HG03039 (cell line): ENCODE data around the gene NOC4L.
"Not testable (repeated sequence)": the region's sequence is repeated elsewhere in the genome, so short reads cannot be mapped to it uniquely, and the experiment has no call there.

Experiments used
- ATAC-seq: cut with Tn5 transposase; IDR thresholded peaks from one replicate; pipeline ENCODE4 v1.9.1; 2021; ENCODE audit warnings: mild to moderate bottlenecking, moderate library complexity; ENCODE audit not compliant: unreplicated experiment

Gene NOC4L

DNA sequence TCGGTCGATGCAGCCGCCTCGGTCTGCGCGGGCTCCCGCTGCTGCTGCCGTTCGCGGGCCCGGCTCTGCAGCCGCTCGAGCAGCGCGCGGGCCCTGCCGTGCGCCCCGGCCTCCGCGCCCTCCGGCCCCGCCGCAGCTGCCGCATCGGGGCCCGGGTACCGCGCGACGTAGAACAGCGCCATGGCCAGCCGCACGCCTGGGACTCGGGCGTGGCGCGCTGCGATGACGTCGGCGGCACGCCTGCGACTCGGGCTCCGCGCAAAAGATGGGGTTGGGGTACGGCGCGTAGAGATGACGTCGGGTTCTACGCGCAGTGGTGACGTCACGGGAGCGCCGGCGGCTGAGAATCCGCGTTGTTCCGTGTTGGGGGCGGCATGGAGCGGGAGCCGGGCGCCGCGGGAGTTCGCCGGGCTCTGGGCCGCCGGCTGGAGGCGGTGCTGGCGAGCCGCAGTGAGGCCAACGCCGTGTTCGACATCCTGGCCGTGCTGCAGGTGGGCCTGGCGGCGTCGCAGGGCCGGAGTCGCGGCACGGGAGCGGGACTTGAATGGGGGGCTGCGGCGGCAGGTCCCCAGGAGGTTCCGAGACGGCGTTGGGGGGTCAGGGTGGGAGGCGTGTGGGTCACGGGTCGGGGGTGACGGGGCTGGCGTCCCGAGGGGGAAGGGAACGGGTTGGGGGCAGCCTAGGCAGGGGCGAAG lies at the start of gene NOC4L, which contains the start of gene DDX51:
Gene NOC4L, plus strand, starts transcription at position 343 of the 695 bp plus-strand sequence. Its CDS starts 32 bp downstream, at position 375.
Gene DDX51, minus strand, starts transcription at position 205 of the 695 bp plus-strand sequence. Its CDS starts 23 bp downstream, at position 182.
- ATAC-seq, result peak; percentile 73

DNA sequence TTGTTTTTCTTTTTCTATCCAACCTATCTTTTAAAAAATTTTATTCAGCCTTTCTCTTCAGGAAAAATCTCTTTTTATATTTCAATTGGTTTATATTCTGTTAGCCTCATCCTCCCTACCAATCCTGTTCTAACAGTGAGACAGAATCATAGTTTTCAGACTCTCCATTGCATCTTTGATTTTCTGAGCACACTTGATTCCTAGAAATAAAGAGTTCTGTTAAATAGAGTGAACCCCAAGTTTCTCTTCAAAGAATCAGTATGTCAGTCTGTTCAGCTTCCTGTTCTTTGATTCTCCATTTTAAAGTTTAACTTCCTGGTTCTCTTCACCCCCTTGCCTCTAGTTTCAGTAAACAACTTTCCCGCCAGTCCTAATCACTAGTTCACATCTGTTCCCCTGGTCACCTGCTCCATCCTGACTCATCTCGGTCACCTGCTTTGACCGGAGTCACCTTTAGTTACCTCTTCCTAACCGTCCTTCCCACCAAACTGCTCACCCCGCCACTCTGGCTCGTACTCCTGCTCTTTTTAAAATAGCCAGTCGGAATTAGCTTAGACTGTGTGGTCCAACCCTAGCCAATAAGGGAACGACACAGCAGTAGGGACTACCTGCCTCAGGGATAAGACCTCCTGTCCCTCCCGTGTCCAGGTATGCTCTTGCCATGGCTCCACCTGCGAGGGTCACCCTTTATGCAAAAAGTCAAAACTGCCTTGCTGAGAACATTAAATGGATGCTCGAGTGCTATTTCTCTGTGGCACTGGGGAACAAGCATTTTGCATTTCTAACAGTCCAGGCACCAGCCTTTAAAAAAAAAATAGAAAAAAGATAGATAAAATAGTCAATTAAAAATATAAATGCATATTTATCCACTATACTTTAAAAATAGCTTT lies 48.5 kb upstream of the NOC4L start:
- no peak for ATAC-seq

DNA sequence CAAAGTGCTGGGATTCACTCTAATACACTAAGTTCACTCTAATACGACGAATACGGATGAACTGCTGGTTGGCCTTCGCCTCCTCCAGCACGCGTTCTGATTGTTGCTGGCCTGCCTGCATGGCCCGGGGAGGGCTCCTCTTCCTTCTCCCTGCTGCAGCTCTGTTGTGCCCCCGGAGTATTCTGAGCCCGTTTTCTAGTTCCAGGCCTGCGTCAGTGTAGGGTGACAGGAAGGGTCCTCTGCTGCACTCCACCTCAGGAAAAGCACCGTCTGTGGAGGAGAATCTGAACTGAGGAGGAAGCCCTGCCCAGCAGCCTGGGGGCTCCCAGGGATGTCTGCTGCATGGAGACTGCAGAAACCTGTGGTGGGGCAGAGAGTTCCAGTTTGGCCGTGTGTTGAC lies 44.5 kb upstream of the NOC4L start:
- no peak for ATAC-seq

DNA sequence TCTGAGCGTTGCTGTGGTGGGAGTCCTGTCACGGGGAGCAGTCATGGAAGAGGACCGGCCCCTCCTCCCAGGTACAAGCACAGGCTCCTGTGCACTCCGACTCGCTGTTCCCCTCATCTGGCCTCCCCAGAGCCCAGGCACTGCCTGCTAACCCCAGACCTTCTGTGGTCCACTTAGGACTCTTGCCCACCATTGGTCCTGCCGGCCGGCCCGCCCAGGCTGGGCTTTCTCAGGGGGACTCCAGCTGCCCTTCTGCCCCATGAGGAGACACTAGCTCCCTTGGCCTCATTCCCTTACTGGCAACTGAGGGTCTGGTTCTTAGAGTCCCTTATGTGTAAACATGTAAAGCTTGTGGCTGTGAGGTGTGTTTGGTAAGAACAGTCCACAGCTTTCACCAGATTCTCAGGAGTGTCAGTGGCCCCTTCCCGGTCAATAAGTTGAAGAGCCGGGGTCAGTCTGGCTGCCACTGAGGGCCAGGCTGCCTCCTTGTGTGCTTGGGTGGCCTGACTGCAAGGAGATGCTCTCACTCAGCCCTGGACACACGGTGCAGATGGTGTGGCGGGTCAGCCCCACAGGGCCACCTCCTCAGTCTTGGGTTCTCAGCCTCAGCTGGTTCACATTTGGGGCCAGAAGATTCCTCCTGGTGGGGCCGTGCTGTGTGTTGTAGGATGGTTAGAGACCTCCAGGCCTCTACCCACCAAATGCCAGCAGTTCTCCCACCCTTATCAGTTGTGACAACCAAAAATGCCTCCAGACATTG lies 43.8 kb upstream of the NOC4L start:
- ATAC-seq, result no peak

DNA sequence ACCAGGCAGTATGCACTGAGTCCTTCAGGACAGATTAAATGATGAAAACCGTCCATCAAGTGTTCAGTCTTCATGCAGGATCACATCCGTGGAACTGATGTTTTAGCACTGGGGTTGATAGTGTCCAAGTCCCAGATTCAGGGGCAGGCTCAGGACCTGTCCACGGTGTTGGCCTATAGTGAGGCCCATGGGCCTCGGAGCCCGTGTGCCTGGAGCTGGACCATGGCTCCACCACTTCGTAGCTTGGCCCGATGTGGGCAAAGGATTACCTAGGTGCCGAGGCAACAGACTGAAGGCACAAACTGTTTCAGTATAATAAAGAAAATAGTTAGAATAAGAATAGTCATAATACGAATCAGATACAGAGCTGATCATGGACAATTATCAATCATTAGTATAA lies 42.0 kb upstream of the NOC4L start:
- ATAC-seq, result no peak

DNA sequence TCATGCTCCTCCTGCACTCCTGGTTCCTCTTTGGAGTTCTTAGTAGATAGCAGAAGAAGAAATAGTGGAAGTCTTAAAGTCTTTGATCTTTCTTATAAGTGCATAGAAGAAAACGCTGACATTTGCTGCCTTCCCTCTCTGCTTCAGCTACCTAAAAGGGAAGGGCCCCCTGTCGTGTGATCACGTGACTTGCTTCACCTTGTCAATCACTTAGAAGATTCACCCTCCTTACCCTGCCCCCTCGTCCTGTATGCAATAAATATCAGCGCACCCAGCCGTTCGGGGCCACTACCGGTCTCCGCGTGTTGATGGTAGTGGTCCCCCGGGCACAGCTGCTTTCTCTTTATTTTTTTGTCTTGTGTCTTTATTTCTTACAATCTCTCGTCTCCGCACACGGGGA lies 41.2 kb upstream of the NOC4L start:
- ATAC-seq, result not testable (repeated sequence)

DNA sequence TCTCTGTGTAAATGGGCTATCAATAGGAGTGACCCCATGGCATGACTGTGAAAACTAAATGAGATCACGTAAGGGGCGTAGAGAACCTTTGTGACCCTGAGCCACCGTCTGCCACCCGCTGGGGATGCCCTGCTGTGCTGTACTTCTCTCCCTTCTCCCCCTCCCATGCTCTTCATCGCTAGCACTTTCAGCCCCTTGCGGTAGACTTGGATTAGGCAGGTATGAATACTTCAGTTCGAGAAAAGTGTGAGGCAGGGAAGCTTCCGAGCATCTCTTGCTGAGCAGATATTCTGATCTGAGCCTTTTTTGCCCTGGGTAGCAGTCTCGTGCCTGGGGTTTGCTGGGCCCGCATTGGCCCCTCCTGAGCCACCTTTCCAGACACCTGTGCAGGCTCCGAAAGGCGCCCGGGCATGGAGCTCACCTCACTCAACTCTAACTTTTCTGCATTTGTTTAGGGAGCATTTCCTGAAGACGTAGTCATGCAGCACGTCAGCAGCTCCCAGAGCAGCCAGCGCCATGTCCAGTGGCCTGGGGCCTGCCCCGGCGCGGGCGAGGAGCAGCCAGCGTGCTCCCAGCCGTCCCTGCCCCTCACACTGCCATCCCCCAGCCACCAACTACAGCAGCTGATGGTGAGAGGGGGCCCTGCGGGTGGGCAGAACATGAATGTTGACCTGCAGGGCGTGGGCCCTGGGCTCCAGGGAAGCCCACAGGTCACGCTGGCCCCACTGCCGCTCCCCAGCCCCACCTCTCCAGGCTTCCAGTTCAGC lies 40.5 kb upstream of the NOC4L start:
- no peak for ATAC-seq

DNA sequence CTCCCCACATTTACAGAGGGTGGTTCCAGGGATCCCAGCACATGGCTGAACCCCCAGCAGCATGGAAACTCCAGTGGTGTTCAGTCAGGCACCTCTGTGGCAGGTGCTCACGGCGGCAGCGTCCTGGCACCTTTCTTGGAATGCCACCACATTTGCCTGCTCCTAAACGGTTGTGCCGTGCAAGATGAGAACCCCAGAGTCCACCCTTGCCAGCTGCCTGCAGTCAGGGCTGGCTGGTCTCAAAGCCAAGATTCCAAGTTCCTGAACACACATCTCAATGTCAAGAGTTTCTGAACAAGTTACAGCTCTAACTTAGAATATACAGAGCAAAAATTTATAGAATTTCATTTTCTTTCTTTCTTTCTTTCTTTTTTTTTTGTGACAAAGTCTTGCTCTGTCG lies 38.8 kb upstream of the NOC4L start:
- no peak for ATAC-seq

DNA sequence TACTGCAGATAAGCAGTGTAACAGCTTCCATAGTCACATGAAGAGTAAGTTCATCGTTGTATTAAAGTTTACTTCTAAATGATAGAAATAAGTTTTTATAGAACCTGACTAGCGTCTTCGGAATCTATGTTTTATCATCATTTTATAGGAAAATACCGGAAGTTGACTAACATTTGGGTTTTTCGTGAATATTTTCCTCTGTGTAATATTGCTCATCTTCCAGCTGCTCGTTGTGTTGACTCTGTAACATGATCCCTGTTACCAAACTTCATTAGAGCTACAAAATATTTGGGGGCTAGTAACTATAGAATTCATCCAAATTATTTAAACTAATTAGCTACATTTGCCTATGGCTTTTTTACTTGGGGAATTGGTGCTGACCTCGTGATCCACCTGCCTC lies 37.3 kb upstream of the NOC4L start:
- no peak for ATAC-seq

DNA sequence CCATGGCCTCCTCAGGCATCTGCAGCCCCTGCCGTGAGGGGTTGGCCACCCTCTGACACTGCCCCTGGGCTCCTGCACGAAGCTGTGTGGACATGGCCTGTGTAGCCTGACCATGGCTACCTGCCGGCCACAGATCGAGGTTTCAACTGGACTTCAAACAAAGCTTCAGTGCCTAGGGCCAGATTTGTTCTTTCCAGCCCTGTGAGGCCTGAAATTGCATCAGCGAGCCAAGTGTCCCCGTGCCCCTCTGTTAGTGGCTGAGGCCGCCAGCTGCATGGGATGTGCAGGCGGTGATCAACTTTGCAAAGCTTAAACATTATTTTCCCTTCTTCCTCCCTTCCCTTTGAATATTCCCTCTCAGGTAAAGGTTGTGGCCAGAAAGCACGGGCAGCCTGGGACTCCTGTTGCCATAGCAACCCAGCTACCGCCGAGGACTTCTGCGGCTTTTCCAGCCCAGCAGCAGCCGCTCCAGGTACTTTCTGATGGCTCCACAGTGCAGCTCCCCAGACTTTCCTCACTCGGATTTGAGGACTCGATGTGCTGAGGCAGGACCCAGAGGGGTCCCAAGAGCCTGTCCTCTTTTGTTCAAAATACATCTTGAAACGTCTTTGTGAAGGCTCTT lies 35.9 kb upstream of the NOC4L start:
- ATAC-seq, result no peak

DNA sequence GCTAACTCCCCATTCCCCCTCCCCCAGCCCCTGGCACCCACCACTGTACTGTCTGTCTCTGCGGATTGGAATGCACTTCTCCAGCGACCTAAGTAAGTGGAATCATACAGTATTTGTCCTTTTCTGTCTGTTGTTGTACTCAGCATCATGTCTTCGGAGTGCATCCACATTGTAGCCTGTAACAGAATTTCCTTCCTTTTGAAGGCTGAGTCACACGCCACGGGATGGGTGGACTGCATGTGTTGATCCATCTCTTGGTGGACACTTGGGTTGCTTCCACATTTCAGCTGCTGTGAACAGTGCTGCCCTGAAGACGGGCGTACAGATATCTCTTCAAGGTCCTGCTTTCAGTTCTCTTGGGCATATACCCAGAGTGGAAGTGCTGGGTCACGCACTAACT lies 34.5 kb upstream of the NOC4L start:
- ATAC-seq, result no peak

DNA sequence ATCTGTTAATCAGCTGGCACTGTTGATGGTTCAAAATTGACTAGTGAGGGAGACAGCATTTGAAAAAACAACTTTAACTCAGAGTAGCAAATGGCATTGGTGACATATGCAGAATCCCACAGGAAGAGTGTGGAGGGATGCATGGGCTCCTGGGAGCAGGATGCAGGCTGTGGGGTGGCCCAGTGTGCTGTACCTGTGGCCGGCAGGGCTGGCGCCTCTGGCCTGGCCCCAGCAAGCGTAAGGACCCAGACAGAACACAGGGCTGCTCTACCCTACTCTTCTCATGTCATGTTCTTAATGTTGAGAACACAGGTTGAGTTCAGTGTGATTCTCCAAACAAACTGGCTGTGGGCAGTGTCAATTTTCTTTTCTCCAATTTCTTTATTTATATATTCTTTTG lies 33.6 kb upstream of the NOC4L start:
- no peak for ATAC-seq

DNA sequence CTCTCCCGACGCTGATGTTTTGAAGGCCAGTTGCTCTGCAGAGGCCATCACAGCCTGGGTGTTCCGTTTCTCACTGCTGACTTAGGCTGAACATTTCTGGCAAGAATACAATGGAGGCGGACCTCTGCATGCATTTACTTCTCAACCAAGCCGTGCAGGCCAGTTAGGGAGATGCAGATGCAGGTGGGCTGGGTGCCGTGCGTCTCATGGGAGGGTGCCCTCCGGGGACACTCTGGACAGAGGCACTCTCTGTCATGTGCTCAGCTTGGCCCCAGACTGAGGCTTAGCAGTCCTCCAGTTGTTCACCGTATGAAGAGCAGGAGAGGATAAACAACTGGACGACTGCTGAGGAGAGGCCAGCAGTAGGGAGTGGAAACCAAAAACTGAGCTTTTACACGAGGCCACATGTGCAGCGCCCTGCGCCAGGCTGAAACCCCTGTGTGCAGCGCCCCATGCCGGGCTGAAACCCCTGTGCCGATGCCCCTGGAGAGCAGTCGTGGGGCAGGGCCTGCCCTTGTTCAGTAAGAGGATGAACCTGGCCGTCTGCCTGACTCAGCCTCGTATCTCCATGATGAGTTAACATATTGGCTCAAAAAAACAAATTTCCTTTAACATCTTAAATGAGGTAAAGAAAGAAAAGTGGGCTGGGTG lies 32.5 kb upstream of the NOC4L start:
- ATAC-seq, result no peak

DNA sequence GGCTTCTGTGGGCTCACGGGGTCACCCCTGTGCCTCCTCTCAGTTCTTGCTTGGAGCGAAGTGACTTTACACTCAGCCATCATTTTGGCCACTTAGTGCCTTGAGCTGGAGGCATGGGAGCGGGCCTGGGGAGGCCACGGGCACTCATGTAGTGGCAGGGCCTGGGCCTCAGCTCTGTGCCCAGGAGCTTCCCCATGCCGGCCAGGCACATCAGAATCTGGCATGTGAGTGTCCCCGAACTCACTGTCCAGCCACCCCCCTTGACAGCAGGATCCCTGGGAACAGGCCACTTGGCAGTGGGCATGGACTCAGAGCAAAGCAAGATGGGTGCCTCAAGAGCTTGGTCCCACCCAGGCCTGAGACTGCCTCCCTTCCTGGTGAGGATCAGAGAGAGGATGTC lies 29.6 kb upstream of the NOC4L start:
- ATAC-seq, result no peak

DNA sequence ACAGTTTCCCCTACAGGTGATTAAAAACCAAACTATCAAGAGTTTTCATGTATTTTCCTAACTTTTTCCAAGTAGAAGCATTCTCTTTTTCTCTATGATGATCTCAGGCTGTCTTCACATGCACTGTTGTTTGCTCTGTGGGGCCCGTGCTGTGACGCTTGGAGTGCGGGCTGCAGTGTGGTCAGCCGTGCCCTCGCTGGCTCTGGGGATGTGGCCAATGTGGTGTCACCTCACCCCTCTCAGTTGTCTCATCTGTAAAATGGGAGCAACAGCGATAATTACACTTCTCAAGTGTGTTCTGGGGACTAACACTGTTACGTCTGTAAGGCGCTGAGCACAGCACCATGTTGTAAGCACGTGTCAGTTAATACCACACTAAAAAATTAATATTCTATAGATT lies 28.8 kb upstream of the NOC4L start:
- no peak for ATAC-seq

DNA sequence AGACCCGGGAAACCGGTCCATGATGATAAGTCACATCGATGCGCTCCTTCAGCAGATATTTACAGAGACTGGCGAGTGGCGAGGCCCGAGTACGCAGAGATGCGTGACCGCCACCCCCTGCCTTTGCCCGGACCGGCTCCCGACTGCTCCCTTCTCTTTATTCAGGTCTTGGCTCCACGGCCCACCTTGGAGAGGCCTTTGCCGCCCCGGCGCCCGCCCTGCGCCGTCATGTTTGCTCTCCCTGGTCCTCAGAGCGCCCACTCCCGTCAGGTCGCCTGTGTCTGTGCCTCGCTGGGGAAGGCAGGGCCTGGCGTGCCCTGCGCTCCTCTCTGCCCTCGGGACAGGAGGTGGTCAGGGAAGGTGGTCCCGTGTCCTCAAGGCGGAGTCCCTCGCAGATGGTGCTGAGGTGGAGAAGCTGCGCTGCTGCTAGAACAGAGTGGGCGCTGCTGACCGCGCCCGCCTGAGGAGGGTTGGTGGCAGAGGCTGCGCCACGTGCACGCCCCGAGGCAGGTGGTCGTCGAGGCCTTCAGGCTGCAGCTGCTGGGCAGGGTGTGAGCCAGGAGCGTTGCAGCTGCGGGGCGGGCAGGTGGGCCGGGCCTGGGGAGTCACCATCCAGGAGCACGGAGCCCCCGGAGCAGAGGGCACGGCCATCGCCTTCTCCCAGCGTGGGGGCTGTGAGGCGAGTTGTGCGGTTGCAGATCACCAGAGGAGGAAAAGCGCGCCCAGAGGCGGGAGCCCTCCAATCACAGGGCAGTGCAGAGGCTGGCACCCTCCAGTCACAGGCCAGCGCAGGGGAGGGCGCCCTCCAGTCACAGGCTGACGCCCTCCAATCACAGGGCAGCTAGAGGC lies 27.3 kb upstream of the NOC4L start:
- ATAC-seq, result no peak

DNA sequence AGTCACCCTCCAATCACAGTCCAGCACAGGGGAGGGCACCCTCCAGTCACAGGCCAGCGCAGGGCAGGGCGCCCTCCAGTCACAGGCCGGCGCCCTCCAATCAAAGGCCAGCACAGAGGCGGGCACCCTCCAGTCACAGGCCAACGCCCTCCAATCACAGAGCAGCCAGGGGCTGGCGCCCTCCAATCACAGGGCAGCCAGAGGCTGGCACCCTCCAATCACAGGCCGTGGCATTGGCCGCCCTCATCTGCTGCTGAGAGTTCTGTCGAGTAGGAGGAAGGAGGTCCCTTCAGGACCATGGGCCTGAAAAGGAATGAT lies 26.7 kb upstream of the NOC4L start:
- no peak for ATAC-seq

DNA sequence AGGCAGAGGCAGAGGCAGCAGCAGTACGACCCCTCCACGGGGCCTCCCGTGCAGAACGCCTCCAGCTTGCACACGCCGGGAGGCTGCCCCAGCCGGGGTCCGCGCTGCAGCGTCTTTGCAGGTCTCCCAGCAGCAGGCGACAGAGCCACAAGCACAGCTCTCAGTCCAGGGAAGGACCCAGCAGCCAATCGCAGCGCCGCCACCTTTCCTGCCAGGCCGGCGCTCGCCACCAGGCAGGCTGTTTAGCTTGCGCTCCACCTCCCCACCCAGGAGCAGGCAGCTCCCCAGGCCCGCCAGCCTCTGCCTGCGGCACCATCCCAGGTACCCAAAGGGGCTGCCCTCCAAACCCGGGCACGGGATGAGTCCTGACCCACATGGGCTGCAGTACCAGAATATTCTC lies 25.4 kb upstream of the NOC4L start:
- ATAC-seq, result no peak

DNA sequence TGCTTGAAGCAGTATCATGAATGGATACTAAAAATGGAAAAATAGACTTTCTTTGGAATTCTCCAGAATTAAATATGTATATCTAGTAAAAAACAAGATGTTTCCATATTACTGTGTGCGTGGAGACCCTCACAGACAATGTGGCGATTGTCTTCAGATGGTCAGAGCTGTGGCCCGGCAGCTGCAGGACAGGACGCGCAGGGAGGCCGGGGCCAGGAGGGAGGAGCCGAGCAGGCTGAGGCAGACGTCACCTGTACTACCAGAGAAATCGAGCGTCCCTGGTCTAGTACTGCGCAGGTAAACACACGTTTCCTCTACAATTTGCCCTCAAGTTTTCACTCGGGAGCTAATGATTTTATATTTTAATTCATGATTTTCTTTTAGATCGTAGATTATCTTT lies 23.0 kb upstream of the NOC4L start:
- no peak for ATAC-seq
